Measurements from ENCODE around the gene QKI.

GRCh38 chr6:163384510-163384909, 30.0 kb upstream of the QKI start:
- TF ChIP-seq CTCF (IDR thresholded peaks at IDR 0.05) (no peak), POLR2A (IDR thresholded peaks at IDR 0.05) (no peak)

Measured in right lobe of liver (tissue), 4 donors.